Measurements from ENCODE around the gene IFT52.

The IFT52 gene

DNA sequence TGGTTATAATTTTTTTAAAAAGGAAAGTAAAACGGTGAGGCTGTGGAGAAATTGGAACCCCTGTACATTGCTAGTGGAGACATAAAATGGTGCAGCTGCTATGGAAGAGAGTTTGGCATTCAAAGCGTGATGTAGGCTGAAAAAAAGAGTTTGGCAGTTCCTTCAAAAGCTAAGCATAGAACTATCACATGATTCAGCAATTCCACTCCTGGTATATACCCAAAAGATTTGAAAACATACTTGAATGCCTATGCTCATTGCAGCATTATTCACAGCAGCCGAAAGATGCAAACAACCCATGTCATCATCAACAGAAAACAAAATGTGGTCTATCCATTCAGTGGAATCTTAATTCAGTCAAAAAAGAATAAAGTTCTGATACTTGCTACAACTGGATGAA lies 36.4 kb upstream of the IFT52 start:
- Histone ChIP-seq H3K4me3 (ENCODE audit: low read length) (no peak overlapping the region), H3K36me3 (ENCODE audit: control insufficient read depth, low read depth, low read length) (no peaks in the 10 kb centered on the region), H3K27ac (ENCODE audit: low read length) (no peak overlapping the region), H3K27me3 (ENCODE audit: control insufficient read depth, insufficient read depth, low read length) (no peaks in the 10 kb centered on the region), H3K9ac (ENCODE audit: low read length) (no peak overlapping the region), H3K9me3 (ENCODE audit: control insufficient read depth, low read depth, low read length) (no peaks in the 10 kb centered on the region), H3K4me1 (ENCODE audit: control insufficient read depth, low read depth, low read length) (no peaks in the 10 kb centered on the region)

DNA sequence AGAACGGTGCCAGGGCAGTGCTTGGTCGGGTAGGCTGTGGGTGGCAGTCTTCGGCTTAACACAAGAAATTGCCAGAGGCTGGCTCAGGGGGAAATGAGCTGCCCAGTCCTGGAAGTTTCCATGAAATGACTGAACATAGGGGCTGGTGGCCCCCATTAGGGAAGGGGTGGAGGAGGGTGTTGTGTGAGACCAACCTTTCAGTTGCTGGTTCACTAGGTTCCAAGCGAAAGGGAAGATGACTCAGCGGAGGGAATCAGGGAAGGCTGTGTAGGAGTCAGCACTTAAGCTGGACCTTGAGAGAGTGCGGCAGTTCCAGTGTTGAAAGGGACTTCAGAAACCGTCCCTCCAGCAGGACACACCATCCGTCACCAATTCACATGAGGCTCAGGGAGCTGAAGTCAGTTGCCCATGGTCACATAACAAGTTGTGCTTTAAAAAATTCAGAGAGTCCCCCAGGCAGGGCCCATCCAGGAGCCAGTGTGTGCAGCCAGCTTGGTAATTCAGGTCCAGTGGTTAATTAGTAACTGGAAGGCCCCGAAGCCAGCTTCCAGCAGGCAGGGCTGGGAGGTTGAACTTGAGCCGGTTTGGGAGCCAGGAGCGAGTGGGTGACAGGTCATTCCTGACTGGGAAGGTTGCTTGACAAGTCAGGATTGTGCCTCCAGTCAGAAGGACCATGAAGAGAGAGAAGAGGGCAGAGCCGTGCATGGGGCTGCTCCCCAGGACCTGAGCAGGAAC lies 32.2 kb upstream of the IFT52 start, which contains the start of gene SGK2:
Gene SGK2 (plus strand): TSS at position 616 of the 735 bp plus-strand sequence. CDS start 7,469 bp downstream, outside the sequence.
- Histone ChIP-seq H3K9me3 (ENCODE audit: control insufficient read depth, low read depth, low read length) (no peaks in the 10 kb centered on the region), H3K4me1 (ENCODE audit: control insufficient read depth, low read depth, low read length) (no peaks in the 10 kb centered on the region), H3K4me3 (ENCODE audit: low read length) (no peak within 1 kb of the TSS), H3K36me3 (ENCODE audit: control insufficient read depth, low read depth, low read length) (no peaks in the 10 kb centered on the region), H3K9ac (ENCODE audit: low read length) (no peak within 1 kb of the TSS), H3K27me3 (ENCODE audit: control insufficient read depth, insufficient read depth, low read length) (no peaks in the 10 kb centered on the region), H3K27ac (ENCODE audit: low read length) (no peak within 1 kb of the TSS)

DNA sequence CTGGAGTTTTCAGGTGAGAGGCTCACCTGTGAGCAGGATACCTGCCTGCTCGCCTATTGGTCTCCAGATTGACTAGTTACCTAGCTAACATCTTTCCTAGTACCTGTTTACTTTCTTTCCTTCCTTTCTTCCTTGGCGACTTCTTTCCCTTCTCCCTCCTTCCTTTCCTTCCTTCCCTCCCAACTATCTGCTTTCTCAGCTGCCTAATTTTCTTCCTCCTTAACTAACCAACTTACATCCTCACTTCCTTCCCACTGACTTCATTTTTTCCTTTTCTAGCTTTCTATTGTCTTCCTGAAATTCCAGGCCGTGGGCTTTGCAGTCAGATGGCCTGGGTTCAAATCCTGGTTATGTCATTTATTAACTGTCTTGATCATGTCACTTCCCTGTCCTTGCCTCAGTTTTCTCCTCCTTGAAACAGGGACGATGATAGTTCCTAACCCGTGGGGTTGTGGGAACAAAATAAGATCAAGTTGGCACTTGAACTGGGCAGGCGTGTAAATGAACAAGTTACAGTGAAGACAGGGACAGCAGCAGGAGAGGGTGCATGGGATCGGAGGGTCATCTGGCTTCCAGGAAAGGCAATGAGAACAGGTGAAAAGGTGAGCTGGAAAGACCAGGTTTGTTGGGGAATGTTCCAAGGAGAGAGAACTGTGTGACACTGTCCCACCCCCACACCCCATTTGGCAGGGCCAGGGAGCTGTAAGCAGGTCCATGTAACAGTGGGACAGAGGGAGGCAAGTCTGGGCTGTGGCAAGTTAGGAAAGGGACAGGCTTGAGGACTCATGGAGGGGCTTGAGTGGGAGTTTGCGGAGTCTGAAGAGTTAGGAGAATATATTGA lies 31.4 kb upstream of the IFT52 start:
- Histone ChIP-seq H3K27ac (ENCODE audit: low read length) (no peak overlapping the region), H3K4me3 (ENCODE audit: low read length) (no peak overlapping the region), H3K4me1 (ENCODE audit: control insufficient read depth, low read depth, low read length) (no peaks in the 10 kb centered on the region), H3K9me3 (ENCODE audit: control insufficient read depth, low read depth, low read length) (no peaks in the 10 kb centered on the region), H3K27me3 (ENCODE audit: control insufficient read depth, insufficient read depth, low read length) (no peaks in the 10 kb centered on the region), H3K36me3 (ENCODE audit: control insufficient read depth, low read depth, low read length) (no peaks in the 10 kb centered on the region), H3K9ac (ENCODE audit: low read length) (no peak overlapping the region)

DNA sequence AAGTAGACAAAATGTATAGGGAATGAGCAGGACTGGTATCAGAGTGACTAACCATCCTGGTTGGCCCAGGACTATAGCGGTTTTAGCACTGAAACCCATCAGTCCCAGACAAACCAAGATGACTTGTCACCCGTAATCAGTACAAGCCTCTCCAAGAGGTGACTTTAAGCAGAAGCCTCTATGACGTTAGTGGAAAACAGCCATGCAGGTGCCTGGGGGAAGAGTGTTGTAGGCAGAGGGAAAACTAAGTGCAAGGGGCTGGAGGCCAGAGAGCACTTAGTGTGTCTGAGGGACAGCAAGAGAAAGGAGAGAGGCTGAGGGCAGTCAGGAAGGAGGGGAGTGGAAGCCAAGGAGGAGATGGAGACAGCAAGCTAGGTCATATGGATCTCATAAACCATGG lies 29.8 kb upstream of the IFT52 start:
- Histone ChIP-seq H3K27me3 (ENCODE audit: control insufficient read depth, insufficient read depth, low read length) (no peaks in the 10 kb centered on the region), H3K9me3 (ENCODE audit: control insufficient read depth, low read depth, low read length) (no peaks in the 10 kb centered on the region), H3K9ac (ENCODE audit: low read length) (no peak overlapping the region), H3K4me1 (ENCODE audit: control insufficient read depth, low read depth, low read length) (no peaks in the 10 kb centered on the region), H3K4me3 (ENCODE audit: low read length) (no peak overlapping the region), H3K36me3 (ENCODE audit: control insufficient read depth, low read depth, low read length) (no peaks in the 10 kb centered on the region), H3K27ac (ENCODE audit: low read length) (no peak overlapping the region)

DNA sequence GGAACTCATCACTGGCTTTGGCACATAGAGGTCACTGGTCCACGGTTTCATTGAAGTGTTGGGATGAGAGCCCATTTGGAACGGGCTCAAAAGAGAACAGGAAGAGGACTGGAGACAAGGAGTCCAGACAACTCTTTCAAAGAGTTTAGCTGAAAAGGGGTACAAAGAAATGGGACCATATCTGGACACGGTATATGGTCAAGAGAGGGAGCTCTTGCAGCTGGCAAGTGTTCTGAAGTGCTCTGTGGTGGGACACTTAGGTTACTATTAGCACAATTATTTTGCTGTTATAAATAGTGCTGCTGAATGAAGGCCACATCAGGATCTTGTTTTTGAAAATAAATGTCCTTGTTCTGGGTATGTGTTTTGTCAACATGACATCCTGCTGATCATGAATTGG lies 27.3 kb upstream of the IFT52 start:
- H3K4me1 ChIP-seq (ENCODE audit: control insufficient read depth, low read depth, low read length): no peaks in the 10 kb centered on the region
- H3K27ac ChIP-seq (ENCODE audit: low read length): no peak overlapping the region
- no peaks in the 10 kb centered on the region for H3K27me3 ChIP-seq (ENCODE audit: control insufficient read depth, insufficient read depth, low read length)
- H3K9me3 ChIP-seq (ENCODE audit: control insufficient read depth, low read depth, low read length): no peaks in the 10 kb centered on the region
- no peak overlapping the region for H3K4me3 ChIP-seq (ENCODE audit: low read length)
- no peaks in the 10 kb centered on the region for H3K36me3 ChIP-seq (ENCODE audit: control insufficient read depth, low read depth, low read length)
- no peak overlapping the region for H3K9ac ChIP-seq (ENCODE audit: low read length)

DNA sequence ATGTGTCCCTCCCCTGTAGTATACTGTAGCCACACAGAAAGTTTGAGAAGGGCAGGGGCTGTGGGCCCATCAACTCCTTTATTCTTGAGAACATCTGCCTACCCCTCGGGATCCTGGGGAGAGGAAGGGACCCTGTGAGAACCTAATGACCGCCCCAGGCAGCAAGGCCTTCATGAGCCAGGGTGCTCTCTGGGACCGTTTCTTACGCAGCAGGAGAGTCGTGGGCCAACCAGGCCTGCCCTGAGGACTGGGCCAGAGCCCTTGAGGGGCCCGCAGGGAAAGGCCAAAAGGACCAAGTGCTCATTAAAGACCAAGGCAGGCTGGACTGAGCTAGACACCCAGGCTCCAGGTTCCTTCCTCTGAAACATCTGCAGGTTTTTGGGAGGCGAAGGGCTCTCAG lies 26.7 kb upstream of the IFT52 start:
- H3K9ac ChIP-seq (ENCODE audit: low read length): no peak overlapping the region
- no peaks in the 10 kb centered on the region for H3K36me3 ChIP-seq (ENCODE audit: control insufficient read depth, low read depth, low read length)
- no peaks in the 10 kb centered on the region for H3K4me1 ChIP-seq (ENCODE audit: control insufficient read depth, low read depth, low read length)
- no peak overlapping the region for H3K4me3 ChIP-seq (ENCODE audit: low read length)
- no peak overlapping the region for H3K27ac ChIP-seq (ENCODE audit: low read length)
- no peaks in the 10 kb centered on the region for H3K27me3 ChIP-seq (ENCODE audit: control insufficient read depth, insufficient read depth, low read length)
- H3K9me3 ChIP-seq (ENCODE audit: control insufficient read depth, low read depth, low read length): no peaks in the 10 kb centered on the region

DNA sequence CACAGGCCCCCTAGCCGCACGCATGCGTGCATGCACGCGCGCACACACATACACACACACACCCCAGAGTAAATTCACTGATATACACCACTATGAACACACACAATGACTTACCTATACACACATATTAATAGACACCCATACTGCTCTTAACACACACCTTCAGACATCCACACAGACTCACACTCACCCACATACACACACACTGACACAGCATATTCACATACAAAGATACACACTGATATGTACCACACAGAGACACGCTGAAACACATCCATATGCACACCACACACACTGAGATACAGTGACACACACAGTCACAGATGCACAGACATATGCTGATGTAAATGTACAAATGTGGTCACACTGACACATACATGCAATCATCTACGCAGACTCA lies 26.3 kb upstream of the IFT52 start:
- no peak overlapping the region for H3K9ac ChIP-seq (ENCODE audit: low read length)
- H3K9me3 ChIP-seq (ENCODE audit: control insufficient read depth, low read depth, low read length): no peaks in the 10 kb centered on the region
- no peak overlapping the region for H3K4me3 ChIP-seq (ENCODE audit: low read length)
- no peak overlapping the region for H3K27ac ChIP-seq (ENCODE audit: low read length)
- H3K36me3 ChIP-seq (ENCODE audit: control insufficient read depth, low read depth, low read length): no peaks in the 10 kb centered on the region
- no peaks in the 10 kb centered on the region for H3K27me3 ChIP-seq (ENCODE audit: control insufficient read depth, insufficient read depth, low read length)
- no peaks in the 10 kb centered on the region for H3K4me1 ChIP-seq (ENCODE audit: control insufficient read depth, low read depth, low read length)

DNA sequence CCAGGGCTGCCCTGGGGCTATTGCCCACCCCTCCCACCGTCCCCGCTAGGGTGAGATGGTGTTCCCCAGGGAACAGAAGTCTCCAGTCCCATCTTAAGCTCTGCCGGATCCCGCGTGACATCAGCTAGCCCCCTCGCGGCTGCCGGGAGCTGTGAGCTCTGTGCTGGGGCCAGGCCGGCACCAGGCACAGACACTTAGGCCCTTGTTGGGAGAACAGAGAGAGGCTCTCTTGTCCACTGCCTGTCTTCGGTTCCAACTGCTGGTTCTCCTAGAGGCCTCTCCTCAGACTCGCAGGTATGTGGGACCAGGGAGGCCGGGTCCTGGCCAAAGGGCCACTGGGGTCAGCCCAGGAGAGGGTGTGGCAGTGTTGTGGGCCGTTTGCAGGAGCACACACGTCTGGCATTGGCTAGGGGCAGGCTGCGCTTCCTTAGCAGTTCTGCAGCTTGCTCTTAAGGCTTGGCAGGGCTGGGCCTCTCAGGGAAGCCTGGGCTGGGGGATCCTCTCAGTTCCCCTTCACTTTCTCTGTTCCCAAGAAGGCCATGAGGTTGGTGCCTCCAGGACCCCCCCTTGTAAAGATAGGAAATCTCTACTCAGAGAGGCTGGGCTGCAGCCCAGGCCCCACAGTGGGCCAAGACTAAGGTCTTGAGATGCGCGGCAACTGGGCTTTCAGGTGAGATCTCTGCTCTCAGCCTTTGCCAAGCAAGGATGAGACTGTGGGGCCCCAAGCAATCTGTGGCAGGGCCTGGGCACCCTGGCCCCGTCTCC lies 25.6 kb upstream of the IFT52 start:
- no peaks in the 10 kb centered on the region for H3K27me3 ChIP-seq (ENCODE audit: control insufficient read depth, insufficient read depth, low read length)
- no peak overlapping the region for H3K27ac ChIP-seq (ENCODE audit: low read length)
- no peaks in the 10 kb centered on the region for H3K36me3 ChIP-seq (ENCODE audit: control insufficient read depth, low read depth, low read length)
- no peaks in the 10 kb centered on the region for H3K9me3 ChIP-seq (ENCODE audit: control insufficient read depth, low read depth, low read length)
- no peak overlapping the region for H3K9ac ChIP-seq (ENCODE audit: low read length)
- H3K4me3 ChIP-seq (ENCODE audit: low read length): no peak overlapping the region
- H3K4me1 ChIP-seq (ENCODE audit: control insufficient read depth, low read depth, low read length): no peaks in the 10 kb centered on the region

DNA sequence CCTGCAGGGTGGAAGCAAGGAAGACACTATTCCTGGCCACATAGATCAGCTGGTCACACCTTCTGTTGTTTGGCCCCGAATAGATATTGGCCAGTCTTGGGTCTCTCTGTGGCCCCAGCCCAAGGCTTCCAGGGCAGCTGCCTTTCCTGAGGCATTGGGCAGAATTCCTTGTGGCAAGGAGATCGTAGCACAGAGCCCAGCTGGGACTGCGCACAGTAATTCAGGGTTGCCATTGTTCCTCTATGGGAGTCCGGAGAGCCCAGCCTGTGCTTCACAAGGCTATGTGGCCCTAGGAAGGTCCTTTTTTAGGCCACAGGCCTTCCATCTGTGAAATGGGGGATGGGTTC lies 25.0 kb upstream of the IFT52 start:
- no peak overlapping the region for H3K27ac ChIP-seq (ENCODE audit: low read length)
- H3K4me3 ChIP-seq (ENCODE audit: low read length): no peak overlapping the region
- no peak overlapping the region for H3K9ac ChIP-seq (ENCODE audit: low read length)
- no peaks in the 10 kb centered on the region for H3K4me1 ChIP-seq (ENCODE audit: control insufficient read depth, low read depth, low read length)
- H3K9me3 ChIP-seq (ENCODE audit: control insufficient read depth, low read depth, low read length): no peaks in the 10 kb centered on the region
- no peaks in the 10 kb centered on the region for H3K36me3 ChIP-seq (ENCODE audit: control insufficient read depth, low read depth, low read length)
- H3K27me3 ChIP-seq (ENCODE audit: control insufficient read depth, insufficient read depth, low read length): no peaks in the 10 kb centered on the region

DNA sequence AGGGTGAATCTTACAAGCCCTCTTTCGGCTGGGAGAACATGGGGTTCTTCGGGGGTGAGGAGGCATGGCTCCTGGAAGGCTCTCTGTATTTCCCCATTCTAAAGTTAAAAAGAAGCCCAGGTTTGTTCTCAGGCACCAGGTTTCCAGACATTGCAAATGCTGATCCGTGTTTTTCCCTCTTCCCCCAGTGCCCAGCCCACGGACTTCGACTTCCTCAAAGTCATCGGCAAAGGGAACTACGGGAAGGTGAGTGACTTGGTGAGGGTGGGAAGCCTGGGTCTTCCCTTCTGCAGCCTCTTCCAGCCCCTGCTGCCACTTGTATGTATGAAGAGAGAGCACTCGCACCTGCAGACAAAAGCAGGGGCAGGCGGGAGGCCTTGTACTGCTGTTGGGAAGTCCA lies 23.3 kb upstream of the IFT52 start:
- no peaks in the 10 kb centered on the region for H3K36me3 ChIP-seq (ENCODE audit: control insufficient read depth, low read depth, low read length)
- H3K9me3 ChIP-seq (ENCODE audit: control insufficient read depth, low read depth, low read length): no peaks in the 10 kb centered on the region
- no peak overlapping the region for H3K27ac ChIP-seq (ENCODE audit: low read length)
- H3K4me3 ChIP-seq (ENCODE audit: low read length): no peak overlapping the region
- no peaks in the 10 kb centered on the region for H3K4me1 ChIP-seq (ENCODE audit: control insufficient read depth, low read depth, low read length)
- no peak overlapping the region for H3K9ac ChIP-seq (ENCODE audit: low read length)
- H3K27me3 ChIP-seq (ENCODE audit: control insufficient read depth, insufficient read depth, low read length): no peaks in the 10 kb centered on the region

DNA sequence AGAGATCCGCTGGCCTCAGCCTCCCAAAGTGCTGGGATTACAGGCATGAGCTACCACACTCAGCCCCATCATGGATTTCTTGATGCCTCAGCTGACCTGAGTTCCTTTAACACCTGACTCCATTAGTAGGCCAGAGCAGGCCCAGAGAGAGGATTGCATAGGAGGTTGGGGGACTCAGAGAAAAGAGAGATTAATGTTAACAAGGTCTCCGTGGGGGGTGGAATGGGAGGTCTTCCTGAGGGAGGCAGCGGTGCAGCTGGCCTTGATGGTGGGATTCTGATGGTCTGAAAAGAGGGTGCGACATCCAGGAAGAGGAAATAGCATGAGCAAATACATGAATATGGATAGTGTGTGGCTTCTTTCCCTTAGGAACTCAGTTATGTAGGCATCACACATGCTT lies 22.0 kb upstream of the IFT52 start:
- Histone ChIP-seq H3K9ac (ENCODE audit: low read length) (no peak overlapping the region), H3K27ac (ENCODE audit: low read length) (no peak overlapping the region), H3K9me3 (ENCODE audit: control insufficient read depth, low read depth, low read length) (no peaks in the 10 kb centered on the region), H3K4me1 (ENCODE audit: control insufficient read depth, low read depth, low read length) (no peaks in the 10 kb centered on the region), H3K27me3 (ENCODE audit: control insufficient read depth, insufficient read depth, low read length) (no peaks in the 10 kb centered on the region), H3K4me3 (ENCODE audit: low read length) (no peak overlapping the region), H3K36me3 (ENCODE audit: control insufficient read depth, low read depth, low read length) (no peaks in the 10 kb centered on the region)

Measured in iPS-18a (cell line).